BLaER1 treated with 17β-estradiol and CSF1 and Interleukin-3, amounts not matched to agents 10 nM and 100 nM (cell line): ENCODE data around the gene TOE1.

Source experiments
- H3K27ac ChIP-seq, 11 experiments: shearing (Covaris generic); formaldehyde crosslinking; 2 replicates each; pipeline ENCODE4 v1.8.1; 2022
- H3K27me3 ChIP-seq, 11 experiments: shearing (Covaris generic); formaldehyde crosslinking; 2 replicates each; pipeline ENCODE4 v1.8.1; 2022
- H3K36me3 ChIP-seq, 11 experiments: shearing (Covaris generic); formaldehyde crosslinking; 2 replicates each; pipeline ENCODE4 v1.8.1; 2022
- H3K4me1 ChIP-seq, 10 experiments: shearing (Covaris generic); formaldehyde crosslinking; 2 replicates each; pipeline ENCODE4 v1.8.1; 2022
- H3K4me2 ChIP-seq, 11 experiments: shearing (Covaris generic); formaldehyde crosslinking; 2 replicates each; pipeline ENCODE4 v1.8.1; 2022
- H3K4me3 ChIP-seq, 10 experiments: shearing (Covaris generic); formaldehyde crosslinking; 2 replicates each; pipeline ENCODE4 v1.8.1; 2022
- H3K9ac ChIP-seq, 11 experiments: shearing (Covaris generic); formaldehyde crosslinking; 2 replicates each; pipeline ENCODE4 v1.8.1; 2022
- H3K9me3 ChIP-seq, 11 experiments: shearing (Covaris generic); formaldehyde crosslinking; replicated peaks in 1 of 11; 2 replicates each; pipeline ENCODE4 v1.8.1; 2022
- H4K20me1 ChIP-seq, 11 experiments: shearing (Covaris generic); formaldehyde crosslinking; 2 replicates each; pipeline ENCODE4 v1.8.1; 2022
- Cebpa-rat ChIP-seq, 11 experiments: shearing (Covaris generic); IDR thresholded peaks; 2 replicates each; pipeline ENCODE4 v1.8.1; 2022

TOE1 gene

GRCh38 chr1:45332346-45332720 lies 7.6 kb upstream of the TOE1 start:
- no peak for TF ChIP-seq Cebpa-rat (IDR thresholded peaks at IDR 0.05)
- Histone ChIP-seq H3K4me2 (no peak overlapping the region), H3K36me3 (peaks cover 36 to 71% (median 51%) of the 10 kb centered on the region in 11 experiments), H3K4me1 (peaks cover 24 to 48% (median 41%) of the 10 kb centered on the region in 10 experiments), H3K27me3 (no peaks in the 10 kb centered on the region), H3K9me3 (no peaks in the 10 kb centered on the region), H3K4me3 (no peak overlapping the region), H3K9ac (no peak overlapping the region), H3K27ac (no peak overlapping the region), H4K20me1 (no peaks in the 10 kb centered on the region)

GRCh38 chr1:45334308-45335245 lies 5.4 kb upstream of the TOE1 start:
- no peak for TF ChIP-seq Cebpa-rat (IDR thresholded peaks at IDR 0.05)
- peaks cover 23 to 42% (median 34%) of the 10 kb centered on the region in 10 experiments for H3K4me1 ChIP-seq

GRCh38 chr1:45335855-45336324 lies 4.1 kb upstream of the TOE1 start:
- Histone ChIP-seq H3K27ac (no peak overlapping the region), H3K9me3 (no peaks in the 10 kb centered on the region; a peak in 1 of 22 replicates), H3K27me3 (no peaks in the 10 kb centered on the region), H3K36me3 (peaks cover 28 to 47% (median 35%) of the 10 kb centered on the region in 11 experiments), H3K4me3 (no peak overlapping the region), H3K9ac (0 out of 22 replicates have a peak overlapping the region, but pooled peaks of 1 of the 11 experiments have one; percentile 8), H4K20me1 (peaks cover 0 to 5% (median 0%) of the 10 kb centered on the region in 11 experiments; a peak in 3 of 22 replicates), H3K4me1 (peaks cover 26 to 44% (median 36%) of the 10 kb centered on the region in 10 experiments), H3K4me2 (no peak overlapping the region)
- no peak for TF ChIP-seq Cebpa-rat (IDR thresholded peaks at IDR 0.05)

More at GRCh38 chr1:45334308-45335245, 5.4 kb upstream of the TOE1 start:
- Histone ChIP-seq H3K4me3 (no peak overlapping the region; a peak in 1 of 20 replicates), H3K36me3 (peaks cover 36 to 60% (median 46%) of the 10 kb centered on the region in 11 experiments), H3K27ac (peak overlapping the region in 9 of 11 experiments; percentile 11 to 71 (median 56); a peak in 14 of 22 replicates), H3K27me3 (no peaks in the 10 kb centered on the region), H3K9me3 (no peaks in the 10 kb centered on the region; a peak in 1 of 22 replicates), H3K4me2 (peak overlapping the region; percentile 21 to 68 (median 56); a peak in 21 of 22 replicates), H4K20me1 (no peaks in the 10 kb centered on the region), H3K9ac (peak overlapping the region in 6 of 11 experiments; percentile 8 to 48 (median 28); a peak in 7 of 22 replicates)

GRCh38 chr1:45337630-45338325 lies 2.2 kb upstream of the TOE1 start:
- Histone ChIP-seq H3K4me3 (no peak overlapping the region), H3K27me3 (no peaks in the 10 kb centered on the region), H3K4me1 (peaks cover 45 to 57% (median 54%) of the 10 kb centered on the region in 10 experiments), H4K20me1 (peaks cover 0 to 24% (median 0%) of the 10 kb centered on the region in 11 experiments; a peak in 4 of 22 replicates), H3K36me3 (peaks cover 20 to 47% (median 32%) of the 10 kb centered on the region in 11 experiments), H3K9ac (no peak overlapping the region), H3K27ac (no peak overlapping the region), H3K4me2 (peak overlapping the region in 9 of 11 experiments; percentile 13 to 97 (median 96); a peak in 14 of 22 replicates), H3K9me3 (no peaks in the 10 kb centered on the region; a peak in 1 of 22 replicates)
- TF ChIP-seq Cebpa-rat (IDR thresholded peaks at IDR 0.05) = no peak

GRCh38 chr1:45340816-45341466 lies 971 bp downstream of the TOE1 start:
- peaks cover 0 to 49% (median 8%) of the 10 kb centered on the region in 11 experiments; a peak in 8 of 22 replicates for H4K20me1 ChIP-seq
- TF ChIP-seq Cebpa-rat (IDR thresholded peaks at IDR 0.05) = no peak
- H3K9me3 ChIP-seq = no peaks in the 10 kb centered on the region; a peak in 1 of 22 replicates
- peak overlapping the region; percentile 69 to 82 (median 74) for H3K4me3 ChIP-seq
- H3K4me1 ChIP-seq = peaks cover 38 to 47% (median 44%) of the 10 kb centered on the region in 10 experiments
- H3K36me3 ChIP-seq = peaks cover 43 to 61% (median 50%) of the 10 kb centered on the region in 11 experiments
- peak overlapping the region; percentile 92 to 96 (median 95); a peak in 21 of 22 replicates for H3K27ac ChIP-seq
- peak overlapping the region; percentile 83 to 98 (median 96) for H3K4me2 ChIP-seq
- peak overlapping the region; percentile 87 to 96 (median 92) for H3K9ac ChIP-seq
- H3K27me3 ChIP-seq = no peaks in the 10 kb centered on the region

- no peak overlapping the region for H3K4me3 ChIP-seq
- H3K4me1 ChIP-seq = peaks cover 25 to 30% (median 27%) of the 10 kb centered on the region in 10 experiments
- H3K27ac ChIP-seq = no peak overlapping the region
- H3K4me2 ChIP-seq = no peak overlapping the region
- peaks cover 0 to 49% (median 10%) of the 10 kb centered on the region in 11 experiments; a peak in 9 of 22 replicates for H4K20me1 ChIP-seq
- no peak overlapping the region for H3K9ac ChIP-seq
- peaks cover 48 to 62% (median 58%) of the 10 kb centered on the region in 11 experiments for H3K36me3 ChIP-seq
- H3K27me3 ChIP-seq = no peaks in the 10 kb centered on the region
- H3K9me3 ChIP-seq = no peaks in the 10 kb centered on the region
- no peak for TF ChIP-seq Cebpa-rat (IDR thresholded peaks at IDR 0.05)
These were observed 4.5 kb downstream of the TOE1 start for GRCh38 chr1:45344499-45344898.

- peaks cover 48 to 62% (median 58%) of the 10 kb centered on the region in 11 experiments for H3K36me3 ChIP-seq
- no peak for TF ChIP-seq Cebpa-rat (IDR thresholded peaks at IDR 0.05)
- no peak overlapping the region for H3K9ac ChIP-seq
- H3K4me2 ChIP-seq = no peak overlapping the region
- no peak overlapping the region for H3K27ac ChIP-seq
- H3K4me3 ChIP-seq = no peak overlapping the region
- no peaks in the 10 kb centered on the region for H3K9me3 ChIP-seq
- H4K20me1 ChIP-seq = peaks cover 0 to 49% (median 10%) of the 10 kb centered on the region in 11 experiments; a peak in 9 of 22 replicates
- H3K27me3 ChIP-seq = no peaks in the 10 kb centered on the region
- peaks cover 25 to 30% (median 27%) of the 10 kb centered on the region in 10 experiments for H3K4me1 ChIP-seq
These were observed 5.0 kb downstream of the TOE1 start for GRCh38 chr1:45345014-45345413.

GRCh38 chr1:45346473-45346872 lies 6.5 kb downstream of the TOE1 start:
- H3K9me3 ChIP-seq = no peaks in the 10 kb centered on the region
- H3K27ac ChIP-seq = no peak overlapping the region
- H3K27me3 ChIP-seq = no peaks in the 10 kb centered on the region
- no peak overlapping the region for H3K4me3 ChIP-seq
- H3K4me1 ChIP-seq = peaks cover 16 to 22% (median 18%) of the 10 kb centered on the region in 10 experiments
- TF ChIP-seq Cebpa-rat (IDR thresholded peaks at IDR 0.05) = no peak
- H3K36me3 ChIP-seq = peaks cover 47 to 60% (median 54%) of the 10 kb centered on the region in 11 experiments
- H3K9ac ChIP-seq = no peak overlapping the region
- H3K4me2 ChIP-seq = no peak overlapping the region
- peaks cover 0 to 38% (median 10%) of the 10 kb centered on the region in 11 experiments; a peak in 9 of 22 replicates for H4K20me1 ChIP-seq
